Right lobe of liver (tissue), 4 donors: ENCODE results near the gene UGDH.

Experiments used
- CTCF ChIP-seq, 4 donors: fragments of 200-600 bp in 3 of 4; fragments of 450-650 bp in 1 of 4; IDR thresholded peaks; one replicate each; pipeline versions ENCODE4 v1.5.1 to v1.8.0; 2016 to 2022; ENCODE audit warnings: antibody characterized with exemption in 4 of 4, mild to moderate bottlenecking in 2 of 4
- POLR2A ChIP-seq: fragments of 450-650 bp; IDR thresholded peaks from one replicate; pipeline ENCODE4 v1.6.1; 2017; ENCODE audit warnings: antibody characterized with exemption, mild to moderate bottlenecking
- donor health status: DM: no; HTN: no; CAD: no.
- donor health status: DM: no; HTN: no; CAD: no.
- donor health status: DM: no; HTN: yes; CAD: no.

GRCh38 chr4:39467464-39467863 is 59.8 kb downstream of the UGDH start:
- TF ChIP-seq CTCF (IDR thresholded peaks at IDR 0.05) (no peak), POLR2A (no peak)
